Hepatocyte (in vitro differentiated cells): ENCODE measurements around the gene UQCC2. TPM values are rescaled to one million over a fixed set of nuclear protein-coding genes. Genes with fewer than 3 reads are reported as not detected.

ENCODE experiments used
- DNase-seq: peaks from one replicate; pipeline ENCODE4 v3.0.0-alpha.2; 2016; ENCODE audit warnings: low spot score
- H2AFZ ChIP-seq: fragments of 200-600 bp; sonication (generic); 2 replicates; pipeline ENCODE4 v1.6.0; 2016; ENCODE audit warnings: antibody characterized with exemption, mild to moderate bottlenecking
- H3K27ac ChIP-seq: fragments of 200-600 bp; sonication (generic); 2 replicates; pipeline ENCODE4 v1.5.1; 2016; ENCODE audit warnings: mild to moderate bottlenecking
- H3K27me3 ChIP-seq: fragments of 200-600 bp; sonication (generic); 2 replicates; pipeline ENCODE4 v1.6.1; 2016
- H3K36me3 ChIP-seq: fragments of 200-600 bp; sonication (generic); replicated peaks from 2 replicates; pipeline ENCODE4 v1.5.1; 2016; ENCODE audit warnings: low read depth; ENCODE audit not compliant: insufficient read depth
- H3K4me1 ChIP-seq: fragments of 200-600 bp; sonication (generic); 2 replicates; pipeline ENCODE4 v1.5.1; 2016; ENCODE audit warnings: mild to moderate bottlenecking, moderate library complexity; ENCODE audit not compliant: insufficient read depth
- H3K4me2 ChIP-seq: fragments of 200-600 bp; sonication (generic); 2 replicates; pipeline ENCODE4 v1.6.0; 2016
- H3K4me3 ChIP-seq: fragments of 200-600 bp; sonication (generic); 2 replicates; pipeline ENCODE4 v1.5.1; 2016; ENCODE audit warnings: mild to moderate bottlenecking
- H3K79me2 ChIP-seq: fragments of 200-600 bp; sonication (generic); 2 replicates; pipeline ENCODE4 v1.6.0; 2017; ENCODE audit warnings: mild to moderate bottlenecking
- H3K9me2 ChIP-seq: fragments of 200-600 bp; sonication (generic); replicated peaks from 2 replicates; pipeline ENCODE4 v1.6.0; 2017; ENCODE audit warnings: mild to moderate bottlenecking; ENCODE audit not compliant: insufficient read depth
- H3K9me3 ChIP-seq: fragments of 200-600 bp; sonication (generic); 2 replicates; pipeline ENCODE4 v1.5.1; 2016; ENCODE audit warnings: low read depth, mild to moderate bottlenecking
- H4K20me1 ChIP-seq: fragments of 200-600 bp; sonication (generic); 2 replicates; pipeline ENCODE4 v1.6.0; 2016; ENCODE audit warnings: mild to moderate bottlenecking; ENCODE audit not compliant: insufficient read depth, poor library complexity, severe bottlenecking
- CTCF ChIP-seq: fragments of 200-600 bp; sonication (generic); IDR thresholded peaks from 2 replicates; pipeline ENCODE4 v1.5.1; 2016; ENCODE audit warnings: antibody characterized with exemption, mild to moderate bottlenecking; ENCODE audit not compliant: poor library complexity
- EZH2 ChIP-seq: fragments of 200-600 bp; sonication (generic); IDR thresholded peaks from 2 replicates; pipeline ENCODE4 v1.6.1; 2016; ENCODE audit warnings: antibody characterized with exemption, mild to moderate bottlenecking, borderline replicate concordance
- EZH2phosphoT487 ChIP-seq: fragments of 200-600 bp; sonication (generic); IDR thresholded peaks from one replicate; pipeline ENCODE4 v1.6.1; 2018; ENCODE audit warnings: antibody characterized with exemption, mild to moderate bottlenecking, low read depth, moderate library complexity; ENCODE audit not compliant: unreplicated experiment, severe bottlenecking
- WGBS: methylation state at CpG from one replicate; pipeline ENCODE4 v1.1.6; 2016; ENCODE audit warnings: low lambda C conversion rate; ENCODE audit errors: missing lambda C conversion rate; 5-methylcytosine and 5-hydroxymethylcytosine counted together
- polyA plus RNA-seq: library from polyadenylated mRNA; unstranded; fragments of >200 nt; fragmentation: Nextera tagmentation; extraction: Ambion mirVana; gene quantifications from 2 replicates; pipeline ENCODE4 v1.2.1, GENCODE V29; 2016
- total RNA-seq: library from RNA; depleted of rRNA; stranded (reverse); fragments of >200 nt; gene quantifications from 2 replicates; pipeline ENCODE4 v1.2.3, GENCODE V29; 2014

Gene UQCC2
- total and polyA plus RNA-seq, 2 experiments from 2014 or later: 44.7 to 151 TPM

GRCh38 chr6:33692760-33693158 is 18.7 kb downstream of the UQCC2 start:
- no peak for TF ChIP-seq EZH2
- no peak for TF ChIP-seq EZH2phosphoT487
- no peak for TF ChIP-seq CTCF
- H3K27ac ChIP-seq: no peak overlapping the region
- WGBS: 88% methylated on average over 10 of the region's 10 CpGs
- H3K36me3 ChIP-seq: no peaks in the 10 kb centered on the region
- H3K79me2 ChIP-seq: no peaks in the 10 kb centered on the region
- no peaks in the 10 kb centered on the region for H3K27me3 ChIP-seq
- no peaks in the 10 kb centered on the region for H3K9me3 ChIP-seq
- no peak for DNase-seq
- no peak overlapping the region for H3K4me2 ChIP-seq
- H4K20me1 ChIP-seq: no peaks in the 10 kb centered on the region
- no peak overlapping the region for H3K4me3 ChIP-seq
- peaks cover 11% of the 10 kb centered on the region for H3K4me1 ChIP-seq
- no peaks in the 10 kb centered on the region for H3K9me2 ChIP-seq
- H2AFZ ChIP-seq: no peak overlapping the region

- H3K79me2 ChIP-seq: no peaks in the 10 kb centered on the region
- no peak overlapping the region for H3K4me3 ChIP-seq
- DNase-seq: no peak
- TF ChIP-seq EZH2 (no peak), CTCF (no peak), EZH2phosphoT487 (no peak)
- no peaks in the 10 kb centered on the region for H3K9me3 ChIP-seq
- H3K36me3 ChIP-seq: no peaks in the 10 kb centered on the region
- no peak overlapping the region for H2AFZ ChIP-seq
- H3K4me1 ChIP-seq: peaks cover 11% of the 10 kb centered on the region
- WGBS: 75% methylated on average over 12 of the region's 12 CpGs
- no peak overlapping the region for H3K27ac ChIP-seq
- H3K9me2 ChIP-seq: no peaks in the 10 kb centered on the region
- no peaks in the 10 kb centered on the region for H4K20me1 ChIP-seq
- no peak overlapping the region for H3K4me2 ChIP-seq
- no peaks in the 10 kb centered on the region for H3K27me3 ChIP-seq
Observed at GRCh38 chr6:33692078-33692759, 19.3 kb downstream of the UQCC2 start.

GRCh38 chr6:33691456-33692077 is 19.9 kb downstream of the UQCC2 start:
- no peaks in the 10 kb centered on the region for H3K36me3 ChIP-seq

GRCh38 chr6:33690766-33691165 is 20.7 kb downstream of the UQCC2 start:
- Histone ChIP-seq H3K4me1 (peaks cover 11% of the 10 kb centered on the region), H2AFZ (no peak overlapping the region), H4K20me1 (no peaks in the 10 kb centered on the region), H3K27me3 (no peaks in the 10 kb centered on the region), H3K9me3 (no peaks in the 10 kb centered on the region), H3K27ac (no peak overlapping the region), H3K36me3 (no peaks in the 10 kb centered on the region), H3K9me2 (no peaks in the 10 kb centered on the region), H3K79me2 (no peaks in the 10 kb centered on the region), H3K4me2 (no peak overlapping the region), H3K4me3 (no peak overlapping the region)
- 95% methylated on average over 13 of the region's 13 CpGs for WGBS
- TF ChIP-seq EZH2phosphoT487 (no peak), EZH2 (no peak), CTCF (no peak)
- no peak for DNase-seq

More at GRCh38 chr6:33691456-33692077, 19.9 kb downstream of the UQCC2 start:
- TF ChIP-seq EZH2phosphoT487: no peak
- no peak for TF ChIP-seq EZH2
- no peaks in the 10 kb centered on the region for H4K20me1 ChIP-seq
- H3K4me2 ChIP-seq: no peak overlapping the region
- no peaks in the 10 kb centered on the region for H3K9me2 ChIP-seq
- no peaks in the 10 kb centered on the region for H3K9me3 ChIP-seq
- no peak for DNase-seq
- WGBS: 92% methylated on average over 15 of the region's 15 CpGs
- H3K27me3 ChIP-seq: no peaks in the 10 kb centered on the region
- no peak overlapping the region for H3K4me3 ChIP-seq
- H3K79me2 ChIP-seq: no peaks in the 10 kb centered on the region
- no peak overlapping the region for H2AFZ ChIP-seq
- peaks cover 11% of the 10 kb centered on the region for H3K4me1 ChIP-seq
- no peak overlapping the region for H3K27ac ChIP-seq
